Measurements from ENCODE around the gene PHACTR3.

- no peak for TF ChIP-seq POLR2A (IDR thresholded peaks at IDR 0.05)
- no peak for TF ChIP-seq CTCF (IDR thresholded peaks at IDR 0.05)
Observed at GRCh38 chr20:59688356-59688755, 84.0 kb downstream of the PHACTR3 start.

All from lower leg skin (tissue), 3 donors.